ENCODE results near the gene ANO10.
"Not testable (repeated sequence)": the region's sequence is repeated elsewhere in the genome, so short reads cannot be mapped to it uniquely, and the experiment has no call there.

Gene ANO10

DNA sequence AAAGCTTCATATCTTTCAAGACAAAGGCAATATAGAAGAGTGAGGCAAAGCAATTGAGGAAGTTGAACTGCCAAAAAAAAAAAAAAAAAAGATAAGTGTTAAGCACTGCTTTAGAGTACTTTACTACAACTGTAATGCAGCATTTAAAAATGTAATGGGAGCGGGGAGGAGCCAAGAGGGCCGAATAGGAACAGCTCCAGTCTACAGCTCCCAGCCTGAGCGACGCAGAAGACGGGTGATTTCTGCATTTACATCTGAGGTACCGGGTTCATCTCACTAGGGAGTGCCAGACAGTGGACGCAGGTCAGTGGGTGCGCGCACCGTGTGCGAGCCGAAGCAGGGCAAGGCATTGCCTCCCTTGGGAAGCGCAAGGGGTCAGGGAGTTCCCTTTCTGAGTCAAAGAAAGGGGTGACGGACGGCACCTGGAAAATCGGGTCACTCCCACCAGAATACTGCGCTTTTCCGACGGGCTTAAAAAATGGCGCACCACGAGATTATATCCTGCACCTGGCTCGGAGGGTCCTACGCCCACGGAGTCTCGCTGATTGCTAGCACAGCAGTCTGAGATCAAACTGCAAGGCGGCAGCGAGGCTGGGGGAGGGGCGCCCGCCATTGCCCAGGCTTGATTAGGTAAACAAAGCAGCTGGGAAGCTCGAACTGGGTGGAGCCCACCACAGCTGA, 56.0 kb downstream of the ANO10 start:
- DNase-seq, result not testable (repeated sequence)

DNA sequence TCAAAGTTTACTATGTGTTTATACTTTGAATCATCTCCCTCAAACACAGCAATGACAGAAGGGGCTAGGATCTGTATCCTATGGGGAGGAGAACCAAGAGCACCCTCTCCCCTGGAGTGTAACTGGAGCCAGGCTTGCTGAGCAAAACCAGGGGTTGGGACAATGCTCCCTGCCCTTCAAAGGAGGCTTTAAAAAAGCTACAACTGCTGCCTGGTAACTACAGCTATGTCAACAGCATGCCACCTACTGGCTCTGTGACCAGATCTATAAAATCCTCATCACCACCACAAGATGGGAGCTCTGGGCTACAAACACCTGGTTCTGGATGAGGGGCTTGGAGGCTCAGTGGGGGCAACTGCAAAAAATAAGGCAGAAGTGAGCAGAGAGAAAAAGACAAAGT, 61.9 kb downstream of the ANO10 start:
- DNase-seq, result no peak

DNA sequence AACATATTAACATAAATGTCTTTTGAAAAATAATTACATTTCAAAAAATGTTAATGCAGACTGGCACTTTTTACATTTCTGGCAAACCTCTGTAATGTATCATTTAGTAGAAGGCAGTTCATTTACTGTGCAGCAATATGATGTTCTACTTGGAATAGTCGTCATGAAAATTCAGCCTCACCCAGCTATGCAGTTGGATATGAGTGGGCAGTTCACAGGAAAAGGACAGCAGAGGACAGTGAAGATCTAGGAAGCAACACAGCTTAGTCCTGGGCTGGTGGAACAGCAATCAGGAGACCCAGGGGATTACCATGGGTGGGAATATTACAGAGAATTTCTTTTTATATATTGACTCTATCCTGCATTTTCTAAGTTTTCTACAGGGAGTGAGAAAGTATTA, 63.6 kb downstream of the ANO10 start:
- no peak for DNase-seq

GRCh38 chr3:43549626-43550290, 72.1 kb downstream of the ANO10 start:
- DNase-seq, result no peak

DNA sequence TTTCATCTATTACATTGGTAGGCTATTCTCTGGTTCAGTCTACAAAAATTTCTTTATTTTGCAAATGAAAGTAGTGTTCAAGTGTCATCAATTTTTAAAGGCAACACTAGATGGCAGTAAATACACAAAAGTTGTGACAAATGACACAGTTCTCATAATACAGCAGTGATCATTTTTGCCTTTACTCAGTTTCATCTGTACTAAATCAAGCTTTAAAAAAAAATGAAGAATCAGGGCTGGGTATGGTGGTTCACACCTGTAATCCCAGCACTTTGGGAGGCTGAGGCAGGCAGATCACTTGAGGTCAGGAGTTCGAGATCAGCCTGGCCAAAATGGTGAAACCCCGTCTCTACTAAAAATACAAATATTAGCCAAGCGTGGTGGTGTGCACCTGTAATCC, 77.5 kb downstream of the ANO10 start:
- DNase-seq, result not testable (repeated sequence)

DNA sequence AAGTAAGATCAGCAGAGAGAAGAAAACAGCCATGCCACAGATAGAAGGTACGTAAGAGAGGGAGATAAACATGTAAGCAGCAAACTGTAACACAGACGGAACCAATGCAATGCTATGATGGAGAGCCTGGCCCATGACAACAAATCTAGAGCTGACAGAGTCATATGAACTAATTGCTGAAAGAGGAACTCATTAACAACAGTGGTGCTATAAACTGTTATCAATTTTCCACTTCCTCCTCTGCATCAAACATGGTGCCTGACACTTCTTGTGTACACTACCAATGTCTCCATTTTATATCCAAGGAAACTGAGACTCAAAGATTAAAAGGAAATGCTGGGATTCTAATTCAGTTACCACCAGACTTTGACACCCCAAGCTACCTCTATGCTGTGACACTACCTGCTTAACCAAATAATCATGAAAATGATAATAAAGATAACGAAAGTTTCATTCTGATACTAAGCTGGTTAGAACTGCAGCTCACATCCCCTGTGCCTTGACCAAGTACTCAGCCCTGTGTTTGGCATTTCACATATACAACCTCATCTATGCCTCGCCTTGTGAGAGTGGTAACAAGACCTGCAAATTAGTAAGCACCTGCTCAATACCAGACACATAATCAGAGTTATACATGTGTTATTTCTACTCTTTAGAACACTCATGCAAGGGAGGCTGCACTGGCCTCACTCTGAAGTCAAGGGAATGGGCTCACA, 79.3 kb downstream of the ANO10 start:
- DNase-seq, result no peak

DNA sequence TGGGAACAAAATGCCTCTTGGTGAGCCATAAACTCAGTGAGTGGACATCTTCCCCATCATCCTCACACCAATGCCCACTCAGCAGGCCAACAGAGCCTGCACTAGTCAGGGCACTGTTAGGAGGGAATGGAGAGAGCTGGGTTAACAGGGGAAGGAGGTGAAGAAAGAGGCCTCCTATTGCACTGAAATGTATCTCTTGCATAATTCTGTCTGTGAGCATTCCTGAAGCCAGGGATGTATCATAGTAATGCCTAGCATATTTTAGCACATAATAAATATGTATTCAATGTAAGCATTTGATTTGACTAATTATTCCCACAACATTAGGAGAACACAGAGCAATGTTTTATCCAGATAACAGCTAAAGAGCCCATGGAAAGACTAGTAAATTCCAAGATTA, 81.2 kb downstream of the ANO10 start:
- DNase-seq, result no peak

DNA sequence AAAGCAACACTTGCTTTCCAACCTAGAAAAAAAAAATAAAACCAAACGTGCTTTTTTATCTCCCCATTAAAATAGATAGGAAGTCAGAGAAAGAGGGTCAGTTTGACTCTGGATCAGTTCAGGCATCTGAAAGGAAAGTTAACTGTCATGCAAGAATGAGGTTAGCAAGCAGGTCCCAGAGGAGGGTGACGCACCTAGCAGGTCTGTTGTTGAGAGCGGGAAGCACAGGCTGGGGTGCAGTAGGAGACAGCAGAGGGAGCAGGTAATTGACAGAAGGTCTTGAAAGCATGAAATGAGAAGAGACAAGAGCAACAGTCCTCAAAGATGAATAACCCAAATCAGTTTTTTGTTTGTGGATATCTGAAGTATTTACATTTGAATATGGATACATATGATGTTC, 82.5 kb downstream of the ANO10 start:
- DNase-seq, result no peak

GRCh38 chr3:43537225-43537624, 84.6 kb downstream of the ANO10 start:
- no peak for DNase-seq

DNA sequence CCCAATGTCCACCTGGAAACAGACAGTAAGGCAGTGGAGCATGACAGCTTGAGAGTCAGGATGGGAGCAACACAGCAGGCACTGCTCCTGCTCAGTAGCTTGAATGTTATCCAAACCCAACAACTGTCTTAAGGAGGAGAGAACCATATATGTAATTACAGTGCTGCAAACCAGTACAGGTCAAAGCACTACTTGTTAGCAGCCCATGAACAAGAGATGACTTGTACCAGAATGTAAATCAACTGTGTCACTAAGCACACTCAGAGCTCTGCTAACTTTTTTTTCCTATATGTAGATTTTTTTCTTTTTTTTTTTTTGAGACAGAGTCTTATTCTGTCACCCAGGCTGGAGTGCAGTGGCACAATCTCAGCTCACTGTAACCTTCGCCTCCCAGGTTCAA, 87.1 kb downstream of the ANO10 start:
- DNase-seq, result no peak

- DNase-seq, result no peak
Observed at GRCh38 chr3:43533009-43533408, 88.8 kb downstream of the ANO10 start.

DNA sequence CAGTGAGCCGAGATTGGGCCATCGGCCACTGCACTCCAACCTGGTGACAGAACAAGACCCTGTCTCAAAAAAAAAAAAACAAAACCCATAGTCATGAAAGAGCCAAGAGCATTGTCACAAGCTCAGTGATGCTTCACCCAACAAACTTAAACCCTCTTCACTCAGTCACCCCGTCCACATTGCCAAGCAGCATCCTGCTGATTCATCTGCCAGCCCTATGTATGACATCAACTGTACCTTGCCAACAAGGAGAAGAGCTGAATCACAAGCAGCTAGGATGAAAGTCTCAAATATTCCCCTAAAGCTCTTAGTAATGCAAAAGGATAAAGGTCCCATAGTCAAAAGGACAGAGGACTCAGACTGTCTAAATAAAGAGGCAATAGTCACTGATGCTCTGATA, 90.0 kb downstream of the ANO10 start:
- no peak for DNase-seq

DNA sequence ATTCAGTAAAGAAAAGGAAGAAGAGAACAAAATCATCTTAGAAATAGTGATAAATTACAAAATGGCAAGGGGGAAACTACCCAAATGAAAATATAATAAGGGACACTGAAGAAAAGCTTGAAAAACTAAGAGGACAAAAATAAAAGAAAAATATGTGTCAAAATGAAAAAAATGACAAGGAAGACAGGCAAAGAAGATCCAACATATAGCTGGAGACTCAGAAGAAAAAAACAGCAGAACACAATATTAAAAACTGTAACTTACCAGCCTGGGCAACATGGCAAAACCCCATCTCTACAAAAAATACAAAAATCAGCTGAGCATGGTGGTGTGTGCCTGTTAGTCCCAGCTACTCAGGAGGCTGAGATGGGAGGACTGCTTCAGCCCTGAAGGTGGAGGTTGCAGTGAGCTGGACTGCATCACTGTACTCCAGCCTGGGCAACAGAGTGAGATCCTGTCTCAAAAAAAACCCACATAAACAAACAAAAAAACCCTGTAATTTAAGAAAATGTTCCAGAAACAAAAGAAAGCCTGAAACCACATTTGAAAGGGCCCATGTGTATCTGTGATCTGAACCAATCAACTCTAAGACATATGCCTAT, 93.2 kb downstream of the ANO10 start:
- no peak for DNase-seq

- no peak for DNase-seq
Observed at GRCh38 chr3:43526956-43527355, 94.9 kb downstream of the ANO10 start.

DNA sequence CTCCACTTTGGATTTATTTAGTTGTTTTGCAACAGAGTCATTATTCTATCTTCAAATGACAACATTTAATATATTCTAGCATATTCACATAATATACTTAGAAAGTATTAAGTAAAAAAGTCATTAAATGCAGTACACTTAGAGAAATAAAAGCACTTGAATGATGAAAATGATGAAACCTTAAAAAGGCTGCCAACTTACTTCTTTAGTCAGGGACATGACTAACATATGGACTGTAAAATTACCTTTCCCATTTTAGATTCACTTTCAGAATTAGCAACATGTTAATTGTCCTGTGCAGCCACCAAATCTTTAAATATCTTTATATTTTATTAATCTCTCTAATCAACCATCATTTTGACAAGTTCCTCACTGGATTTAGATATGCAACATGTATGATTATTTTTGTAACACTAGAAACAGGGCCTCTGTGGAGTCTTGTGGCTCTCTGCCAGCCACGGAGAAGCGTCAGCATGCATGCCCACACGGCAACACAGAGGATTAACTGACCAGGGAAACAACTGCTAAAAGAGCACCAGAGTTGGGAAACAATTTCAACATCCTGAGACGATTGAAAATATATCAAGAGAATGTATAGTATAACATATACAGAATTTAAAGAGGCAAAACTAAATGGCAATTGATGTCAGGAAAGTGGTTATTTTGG, 95.7 kb downstream of the ANO10 start:
- no peak for DNase-seq

- DNase-seq, result no peak
Observed at GRCh38 chr3:43525386-43525785, 96.4 kb downstream of the ANO10 start.

- DNase-seq, result no peak
Observed at GRCh38 chr3:43523454-43524053, 98.3 kb downstream of the ANO10 start.

DNA sequence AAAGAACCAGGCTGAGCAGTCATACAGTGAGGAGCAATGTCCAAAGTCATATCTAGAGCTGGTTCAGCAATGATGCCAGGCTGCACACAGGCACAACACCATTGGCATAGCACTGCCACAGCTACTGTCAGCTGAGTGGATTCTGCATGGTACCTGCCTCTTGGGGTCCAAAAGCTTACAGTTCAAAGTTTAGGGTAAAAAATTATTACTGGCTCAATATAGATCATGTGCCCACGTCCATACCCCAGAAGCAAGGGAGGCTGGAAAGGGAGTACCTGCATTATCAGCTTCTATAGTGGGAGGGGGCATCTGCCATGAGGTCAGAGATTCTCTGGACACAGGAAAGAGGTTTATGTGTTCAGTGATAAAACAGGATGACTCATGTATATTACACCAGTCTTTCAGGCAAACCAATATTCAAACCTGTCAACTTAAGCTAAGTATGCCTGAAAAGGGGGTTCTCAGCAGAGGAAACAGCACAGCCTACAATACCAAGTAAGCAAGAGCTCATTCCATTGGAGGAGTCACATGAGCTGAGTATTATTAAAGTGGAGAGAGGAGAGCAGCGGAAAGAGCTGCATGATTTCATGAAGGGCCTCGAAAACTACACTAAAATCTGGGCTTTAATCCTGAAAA, 99.0 kb downstream of the ANO10 start:
- no peak for DNase-seq

DNA sequence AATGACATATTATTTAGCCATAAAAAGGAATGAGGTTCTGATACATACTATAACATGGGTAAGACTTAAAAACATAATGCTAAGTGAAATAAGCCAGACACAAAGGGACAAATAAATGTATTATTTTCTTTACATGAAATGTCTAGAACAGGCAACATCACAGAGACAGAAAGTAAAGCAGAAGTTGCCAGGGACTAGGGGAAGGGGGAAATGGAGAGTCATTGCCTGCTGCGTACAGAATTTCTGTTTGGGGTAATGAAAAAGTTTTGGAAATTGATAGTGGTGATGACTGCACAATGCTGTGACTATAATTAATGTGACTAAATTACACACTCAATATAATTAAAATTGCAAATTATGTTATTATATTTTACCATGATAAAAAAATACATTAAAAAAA, 99.9 kb downstream of the ANO10 start:
- DNase-seq, result no peak

GRCh38 chr3:43518515-43518914, 103.3 kb downstream of the ANO10 start:
- not testable (repeated sequence) for DNase-seq

DNA sequence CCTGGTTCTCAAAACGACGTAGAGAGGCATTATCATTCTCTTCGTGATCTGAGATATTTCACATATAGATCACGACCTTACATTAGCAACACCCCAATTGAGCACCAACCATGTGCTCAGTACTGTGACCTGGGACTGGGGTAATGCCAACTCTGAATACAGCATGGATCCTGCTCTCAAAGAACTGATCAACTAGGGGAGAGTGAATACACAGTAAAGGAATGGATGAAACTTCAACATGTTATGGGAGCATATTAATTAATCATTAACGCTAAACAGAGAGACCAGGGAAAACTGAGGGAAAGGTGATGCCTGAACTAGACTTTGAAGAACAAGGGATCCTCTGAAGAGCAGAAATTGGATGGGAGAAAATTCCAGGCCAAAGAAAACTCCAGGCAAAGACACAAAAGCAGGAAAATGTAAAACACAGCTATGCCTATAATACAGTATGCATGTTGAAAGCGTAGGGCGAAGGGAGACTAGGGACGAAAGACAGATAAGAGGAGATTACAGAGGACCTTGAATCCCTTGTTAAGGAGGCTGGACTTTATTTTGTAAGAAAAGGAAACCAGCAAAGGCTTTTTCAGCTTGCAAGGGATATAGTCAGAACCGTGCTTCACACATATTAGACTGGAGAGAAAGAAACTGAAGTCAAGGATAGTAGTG, 105.7 kb downstream of the ANO10 start:
- DNase-seq, result no peak
